LNCAP (cell line): ENCODE results near the gene MYO1E.
A peak's percentile ranks its signal among the peaks of the same experiment; 100 is the strongest.

Experiments
- TF ChIP-seq, protein P1 (sequence below): fragments of 450-650 bp; IDR thresholded peaks from 2 replicates; pipeline ENCODE4 v1.5.1; 2017; ENCODE audit warnings: mild to moderate bottlenecking

Gene MYO1E

DNA sequence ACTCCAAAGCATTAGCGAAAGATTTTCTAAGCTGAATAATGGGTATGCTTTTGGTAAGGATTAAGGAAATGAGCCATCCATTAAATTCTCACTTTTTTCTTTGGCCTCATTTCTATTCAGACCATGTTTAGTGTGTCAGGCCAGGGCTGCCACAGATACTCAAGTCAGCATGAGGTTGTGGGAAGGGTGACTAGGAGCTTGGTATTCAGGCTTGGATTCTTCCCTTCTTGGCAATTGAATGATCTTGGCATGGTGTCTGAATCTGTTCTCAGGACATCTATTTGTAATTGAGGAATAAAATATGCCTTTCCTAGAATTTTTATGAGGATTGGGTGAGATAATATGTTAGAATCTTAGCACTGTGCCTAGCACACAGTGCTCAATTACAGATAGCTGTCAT is 256.5 kb downstream of the MYO1E start:
- TF ChIP-seq, protein P1, sequence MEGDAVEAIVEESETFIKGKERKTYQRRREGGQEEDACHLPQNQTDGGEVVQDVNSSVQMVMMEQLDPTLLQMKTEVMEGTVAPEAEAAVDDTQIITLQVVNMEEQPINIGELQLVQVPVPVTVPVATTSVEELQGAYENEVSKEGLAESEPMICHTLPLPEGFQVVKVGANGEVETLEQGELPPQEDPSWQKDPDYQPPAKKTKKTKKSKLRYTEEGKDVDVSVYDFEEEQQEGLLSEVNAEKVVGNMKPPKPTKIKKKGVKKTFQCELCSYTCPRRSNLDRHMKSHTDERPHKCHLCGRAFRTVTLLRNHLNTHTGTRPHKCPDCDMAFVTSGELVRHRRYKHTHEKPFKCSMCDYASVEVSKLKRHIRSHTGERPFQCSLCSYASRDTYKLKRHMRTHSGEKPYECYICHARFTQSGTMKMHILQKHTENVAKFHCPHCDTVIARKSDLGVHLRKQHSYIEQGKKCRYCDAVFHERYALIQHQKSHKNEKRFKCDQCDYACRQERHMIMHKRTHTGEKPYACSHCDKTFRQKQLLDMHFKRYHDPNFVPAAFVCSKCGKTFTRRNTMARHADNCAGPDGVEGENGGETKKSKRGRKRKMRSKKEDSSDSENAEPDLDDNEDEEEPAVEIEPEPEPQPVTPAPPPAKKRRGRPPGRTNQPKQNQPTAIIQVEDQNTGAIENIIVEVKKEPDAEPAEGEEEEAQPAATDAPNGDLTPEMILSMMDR: no peak

DNA sequence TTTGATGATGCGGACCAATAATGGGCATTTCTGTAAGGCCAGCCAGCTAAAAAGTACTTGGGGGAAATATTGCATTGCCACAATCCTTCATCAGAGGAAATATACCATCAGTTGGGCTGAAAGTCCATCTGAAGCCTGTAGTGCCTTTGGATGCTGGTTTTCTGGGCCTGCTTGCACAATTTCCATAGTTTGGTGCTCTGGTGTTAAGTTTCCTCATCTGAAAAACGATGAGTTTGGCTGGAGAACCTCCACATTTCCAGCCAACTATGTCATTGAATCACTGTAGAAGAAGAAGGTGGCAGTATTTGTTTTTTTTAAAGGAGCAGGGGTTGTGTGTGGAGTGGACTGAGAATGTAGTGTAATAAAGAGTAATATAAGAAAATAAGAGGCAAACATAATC is 257.6 kb downstream of the MYO1E start:
- TF ChIP-seq, protein P1: no peak

DNA sequence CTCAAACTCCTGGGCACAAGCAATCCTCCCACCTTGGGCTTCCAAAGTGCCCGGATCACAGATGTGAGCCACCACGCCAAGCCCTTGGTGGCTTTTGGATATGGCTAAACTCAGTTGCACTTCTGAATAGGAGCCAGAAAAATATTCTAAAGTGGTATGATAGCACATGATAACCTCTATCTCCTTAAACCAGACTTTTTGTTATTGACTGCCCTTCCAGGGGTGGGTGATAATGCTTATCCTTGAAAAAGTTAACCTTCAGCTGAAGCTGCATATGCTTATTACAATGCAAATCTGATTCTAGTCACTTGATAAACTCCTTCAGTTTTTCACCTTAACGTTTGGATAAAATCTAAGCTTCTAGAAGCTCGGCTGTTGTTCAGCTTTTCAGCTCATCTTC is 261.4 kb downstream of the MYO1E start:
- TF ChIP-seq, protein P1: no peak

DNA sequence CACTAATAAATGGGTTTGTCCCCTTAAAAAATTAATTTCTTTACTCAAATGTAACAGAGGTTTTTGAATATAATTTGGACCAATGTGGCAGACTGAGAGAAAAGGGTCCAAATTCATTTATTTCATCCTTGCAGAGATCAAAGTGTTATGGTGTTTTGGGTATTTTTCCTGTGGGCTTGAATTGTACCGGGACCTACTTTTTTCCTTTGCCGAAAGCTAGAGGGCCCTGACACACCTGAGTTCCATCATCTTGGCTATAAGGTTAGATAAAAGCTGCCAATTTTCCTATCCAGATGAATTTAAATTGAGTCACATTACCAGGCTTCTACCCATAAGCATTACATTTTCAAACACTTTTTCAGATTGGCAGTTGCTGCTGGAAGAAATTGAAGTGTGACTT is 266.8 kb downstream of the MYO1E start:
- TF ChIP-seq, protein P1: peak; percentile 53

DNA sequence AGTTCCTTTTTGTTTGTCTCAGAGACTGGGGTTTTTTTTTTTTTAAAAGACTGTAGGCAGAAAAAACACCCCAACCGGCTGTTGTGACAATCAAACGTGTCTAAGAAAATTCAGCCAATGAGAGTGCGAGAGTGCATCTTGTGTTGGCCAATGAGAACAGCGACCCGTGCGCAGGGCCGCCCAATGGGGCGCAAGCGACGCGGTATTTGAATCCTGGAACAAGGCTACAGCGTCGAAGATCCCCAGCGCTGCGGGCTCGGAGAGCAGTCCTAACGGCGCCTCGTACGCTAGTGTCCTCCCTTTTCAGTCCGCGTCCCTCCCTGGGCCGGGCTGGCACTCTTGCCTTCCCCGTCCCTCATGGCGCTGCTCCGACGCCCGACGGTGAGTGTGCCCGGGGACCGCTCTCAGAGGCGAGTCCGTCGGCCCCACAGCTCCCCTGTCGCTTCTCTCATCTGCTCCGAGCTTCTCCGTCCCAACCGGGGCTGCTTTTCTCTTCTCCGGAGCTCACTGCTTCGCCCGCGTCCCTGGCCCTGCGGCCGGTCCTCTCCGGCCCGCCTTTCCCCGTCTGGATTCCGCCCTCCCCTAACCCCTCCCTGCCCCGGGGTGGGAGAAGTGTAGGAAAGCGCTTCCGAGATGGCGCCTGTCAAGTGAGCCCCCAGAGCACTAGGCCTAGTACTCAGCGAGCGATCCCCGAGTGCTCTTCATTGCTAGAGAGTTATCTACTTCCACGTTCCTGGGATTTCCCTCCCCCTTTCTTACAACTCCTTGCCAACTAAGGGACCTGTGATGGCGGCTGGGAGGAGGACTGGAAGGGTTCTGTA is 267.5 kb downstream of the MYO1E start, which contains the start of gene CCNB2:
Gene CCNB2, plus strand, starts transcription at position 235 of the 821 bp plus-strand sequence. Its CDS starts 123 bp downstream, at position 358.
- TF ChIP-seq, protein P1: no peak

DNA sequence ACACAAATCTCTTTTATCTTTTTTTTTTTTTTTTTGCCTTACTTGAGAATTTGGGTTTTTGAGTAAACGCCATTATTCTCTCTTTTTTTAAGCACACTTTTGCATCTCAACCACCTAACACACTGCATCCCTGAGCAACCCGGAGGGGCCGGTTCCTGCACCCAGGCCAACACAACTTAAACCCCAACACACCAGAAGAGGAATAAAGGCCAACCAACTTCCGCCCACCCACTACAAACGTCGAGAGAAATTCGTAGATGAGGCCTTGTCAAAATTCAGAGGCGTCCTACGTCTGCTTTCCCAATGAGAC is 268.1 kb downstream of the MYO1E start:
- TF ChIP-seq, protein P1: no peak

DNA sequence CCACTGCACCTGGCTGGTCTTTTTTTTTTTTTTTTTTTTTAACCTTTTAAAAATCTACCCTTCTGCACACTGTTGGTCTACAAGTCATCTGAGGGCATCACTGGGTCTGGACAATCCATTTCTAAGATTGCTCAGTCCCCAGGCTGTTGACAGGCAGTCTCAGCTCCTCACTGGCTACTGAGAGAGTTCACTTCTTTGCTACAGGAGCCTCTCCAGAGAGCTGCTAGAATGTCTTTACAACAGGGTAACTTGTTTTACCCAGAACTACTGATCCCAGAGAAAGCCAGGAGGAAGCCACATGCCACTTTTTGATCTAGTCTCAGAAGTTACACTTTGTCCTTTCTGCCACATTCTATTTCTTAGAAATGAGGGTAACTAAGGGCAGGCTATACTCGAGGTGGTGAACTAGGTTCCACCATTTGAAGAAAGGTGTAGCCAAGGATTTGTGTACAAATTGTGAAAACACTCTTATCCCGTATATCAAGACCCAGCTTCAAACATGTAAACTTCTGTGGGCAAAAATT is 273.4 kb downstream of the MYO1E start:
- TF ChIP-seq, protein P1: no peak
